LNCAP (cell line): ENCODE data around the gene SMAD3.

Experiments
- CTCF ChIP-seq: fragments of 450-650 bp; IDR thresholded peaks from 2 replicates; pipeline ENCODE4 v1.5.1; 2017; ENCODE audit warnings: mild to moderate bottlenecking

SMAD3 gene

GRCh38 chr15:67125589-67126502, 60.4 kb downstream of the SMAD3 start:
- TF ChIP-seq CTCF: no peak

DNA sequence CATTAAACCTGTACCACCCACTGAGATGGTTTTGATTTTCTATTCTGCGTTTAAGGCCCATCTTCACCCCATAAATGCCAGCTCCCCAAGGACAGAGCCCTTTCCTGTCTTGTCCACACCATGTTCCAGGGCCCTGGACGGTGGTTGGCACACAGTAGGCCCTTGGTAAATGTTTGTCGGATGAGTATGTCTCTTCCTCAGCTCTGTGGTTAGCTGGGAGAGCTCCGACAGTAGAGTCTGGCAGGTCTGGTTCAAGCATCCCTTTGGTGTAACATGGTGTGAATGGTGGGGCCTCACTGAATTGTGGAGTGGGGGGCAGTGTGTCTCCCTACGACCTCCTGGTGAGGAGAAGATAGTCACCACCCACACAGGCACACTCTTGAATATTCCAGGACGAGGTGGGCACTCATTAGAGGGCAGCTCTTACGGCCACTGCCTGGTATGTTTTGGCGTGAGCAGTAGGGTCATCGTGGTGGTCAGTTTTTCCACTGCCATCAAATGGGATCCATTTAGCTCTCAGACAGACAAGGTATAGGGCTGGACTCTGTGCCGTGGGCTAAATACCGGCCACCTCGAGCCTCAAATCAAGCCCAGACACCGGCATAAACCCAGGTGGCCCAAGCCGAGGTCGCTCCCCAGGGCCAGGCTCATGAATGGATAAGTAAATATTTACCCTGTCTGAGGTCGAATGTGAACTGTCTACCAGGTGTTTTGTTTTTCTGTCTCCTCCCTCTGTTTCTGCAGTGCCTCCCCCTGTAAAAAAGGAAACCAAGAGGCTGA, 61.3 kb downstream of the SMAD3 start:
- no peak for TF ChIP-seq CTCF

DNA sequence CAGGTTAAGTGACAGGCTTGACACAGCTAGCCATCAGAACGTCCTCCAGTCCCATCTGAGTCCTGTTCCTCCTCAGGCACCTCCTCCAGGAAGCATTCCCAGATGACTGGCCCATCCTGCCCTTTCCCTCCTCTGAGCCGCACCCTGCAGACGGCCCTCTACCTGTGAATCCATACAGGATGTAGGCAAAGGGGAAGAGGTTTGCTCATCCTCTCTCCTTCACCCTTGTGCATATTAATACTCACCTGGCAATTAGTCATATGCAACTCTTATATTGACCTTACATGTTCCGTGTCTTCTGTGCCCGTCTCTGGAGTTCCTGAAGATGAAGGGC, 61.9 kb downstream of the SMAD3 start:
- TF ChIP-seq CTCF: no peak

- no peak for TF ChIP-seq CTCF
Measured at GRCh38 chr15:67127965-67128364, 62.6 kb downstream of the SMAD3 start.

DNA sequence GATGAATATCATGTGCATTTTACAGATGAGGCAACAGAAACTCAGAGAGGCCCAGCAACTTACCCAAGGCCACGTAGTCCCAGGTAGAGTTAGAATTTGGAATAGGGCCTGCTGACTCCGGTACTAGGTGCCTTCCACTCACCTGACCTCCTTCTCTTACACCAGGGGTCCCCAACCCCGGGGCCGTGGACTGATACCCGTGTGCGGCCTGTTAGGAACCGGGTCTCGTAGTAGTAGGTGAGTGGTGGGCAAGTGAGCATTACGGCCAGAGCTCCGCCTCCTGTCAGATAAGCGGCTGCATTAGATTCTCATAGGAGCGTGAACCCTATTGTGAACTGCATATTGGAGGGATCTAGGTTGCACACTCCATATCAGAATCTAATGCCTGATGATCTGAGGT, 64.8 kb downstream of the SMAD3 start:
- TF ChIP-seq CTCF: no peak

GRCh38 chr15:67130673-67131601, 65.5 kb downstream of the SMAD3 start:
- no peak for TF ChIP-seq CTCF

- TF ChIP-seq CTCF: no peak
Measured at GRCh38 chr15:67132276-67132675, 66.9 kb downstream of the SMAD3 start.
